Midbrain (tissue), 1 donor: ENCODE measurements around the gene FOXP1.

ENCODE experiments used
- DNase-seq: peaks from one replicate; lab custom pipeline; 2025; lab: John Stamatoyannopoulos, UW

FOXP1 gene

GRCh38 chr3:71485896-71486295 lies 97.6 kb downstream of the FOXP1 start:
- DNase-seq, result no peak

- DNase-seq, result no peak
Measured at GRCh38 chr3:71484452-71484851, 99.1 kb downstream of the FOXP1 start.

- no peak for DNase-seq
Measured at GRCh38 chr3:71484047-71484446, 99.5 kb downstream of the FOXP1 start.

GRCh38 chr3:71482771-71483170 lies 100.8 kb downstream of the FOXP1 start:
- DNase-seq, result no peak

- no peak for DNase-seq
Measured at GRCh38 chr3:71478568-71478967, 105.0 kb downstream of the FOXP1 start.

GRCh38 chr3:71476950-71477349 lies 106.6 kb downstream of the FOXP1 start:
- DNase-seq, result no peak

GRCh38 chr3:71469138-71469435 lies 114.4 kb downstream of the FOXP1 start:
- DNase-seq, result no peak

GRCh38 chr3:71468311-71469137 lies 115.0 kb downstream of the FOXP1 start:
- no peak for DNase-seq

- DNase-seq, result peak; percentile 41
Measured at GRCh38 chr3:71466483-71466882, 117.0 kb downstream of the FOXP1 start.

- DNase-seq, result no peak
Measured at GRCh38 chr3:71465371-71466036, 118.0 kb downstream of the FOXP1 start.

GRCh38 chr3:71464613-71465012 lies 118.9 kb downstream of the FOXP1 start:
- no peak for DNase-seq

GRCh38 chr3:71463617-71464016 lies 119.9 kb downstream of the FOXP1 start:
- no peak for DNase-seq

GRCh38 chr3:71462586-71462985 lies 120.9 kb downstream of the FOXP1 start:
- no peak for DNase-seq

GRCh38 chr3:71461749-71462483 lies 121.6 kb downstream of the FOXP1 start:
- no peak for DNase-seq

- no peak for DNase-seq
Measured at GRCh38 chr3:71461114-71461513, 122.4 kb downstream of the FOXP1 start.

GRCh38 chr3:71458895-71459294 lies 124.6 kb downstream of the FOXP1 start:
- no peak for DNase-seq

GRCh38 chr3:71456826-71457225 lies 126.7 kb downstream of the FOXP1 start:
- no peak for DNase-seq

GRCh38 chr3:71456156-71456555 lies 127.4 kb downstream of the FOXP1 start:
- DNase-seq, result no peak

- no peak for DNase-seq
Measured at GRCh38 chr3:71454512-71455403, 128.8 kb downstream of the FOXP1 start.

GRCh38 chr3:71453822-71454511 lies 129.6 kb downstream of the FOXP1 start:
- DNase-seq, result no peak

- DNase-seq, result no peak
Measured at GRCh38 chr3:71453319-71453718, 130.2 kb downstream of the FOXP1 start.
